H7 (cell line): ENCODE results near the gene SATB1. TPM values are rescaled to one million over a fixed set of nuclear protein-coding genes. Genes with fewer than 3 reads are reported as not detected.
"Not testable (repeated sequence)": the region's sequence is repeated elsewhere in the genome, so short reads cannot be mapped to it uniquely, and the experiment has no call there.

ENCODE experiments used
- DNase-seq: peaks from one replicate; pipeline ENCODE4 v3.0.0; 2012
- H3K27me3 ChIP-seq: 2 replicates; pipeline ENCODE4 v1.6.0; 2011; ENCODE audit warnings: mild to moderate bottlenecking, low read length; ENCODE audit not compliant: control insufficient read depth, insufficient read depth
- H3K36me3 ChIP-seq: replicated peaks from 2 replicates; pipeline ENCODE4 v1.5.1; 2011; ENCODE audit warnings: low read length; ENCODE audit not compliant: control insufficient read depth, insufficient read depth
- H3K4me3 ChIP-seq: 2 replicates; pipeline ENCODE4 v1.5.1; 2011; ENCODE audit warnings: low read depth, mild to moderate bottlenecking, control low read depth, low read length, moderate library complexity; ENCODE audit not compliant: insufficient read depth
- total RNA-seq: library from RNA; depleted of rRNA; stranded (reverse); fragments of >200 nt; shearing (Covaris generic); gene quantifications from 2 replicates; pipeline ENCODE4 v1.2.3, GENCODE V29; 2014

SATB1 gene
- total RNA-seq, 1 experiment from 2014 or later, result 7.5 TPM

DNA sequence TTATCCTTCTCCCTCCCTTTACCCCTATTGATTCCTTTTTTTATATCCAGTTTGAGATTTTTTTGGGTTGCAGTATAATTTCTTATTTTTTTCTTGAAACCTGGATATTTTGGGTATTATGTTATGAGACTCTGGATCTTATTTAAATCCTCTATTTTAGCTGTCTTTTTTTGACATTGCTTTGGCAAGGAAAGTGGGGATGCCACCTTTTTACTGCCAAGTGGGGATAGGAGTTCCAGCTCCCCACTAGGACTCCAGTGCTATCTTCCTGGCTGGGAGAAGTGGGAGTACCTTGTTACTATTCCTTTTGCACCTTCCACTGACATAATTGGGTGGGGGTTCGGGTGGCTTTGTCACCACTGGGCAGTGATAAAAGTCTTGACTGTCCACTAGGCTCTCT is 87.9 kb downstream of the SATB1 start:
- Histone ChIP-seq H3K36me3 (no peaks in the 10 kb centered on the region), H3K27me3 (no peaks in the 10 kb centered on the region), H3K4me3 (no peak overlapping the region)
- no peak for DNase-seq

DNA sequence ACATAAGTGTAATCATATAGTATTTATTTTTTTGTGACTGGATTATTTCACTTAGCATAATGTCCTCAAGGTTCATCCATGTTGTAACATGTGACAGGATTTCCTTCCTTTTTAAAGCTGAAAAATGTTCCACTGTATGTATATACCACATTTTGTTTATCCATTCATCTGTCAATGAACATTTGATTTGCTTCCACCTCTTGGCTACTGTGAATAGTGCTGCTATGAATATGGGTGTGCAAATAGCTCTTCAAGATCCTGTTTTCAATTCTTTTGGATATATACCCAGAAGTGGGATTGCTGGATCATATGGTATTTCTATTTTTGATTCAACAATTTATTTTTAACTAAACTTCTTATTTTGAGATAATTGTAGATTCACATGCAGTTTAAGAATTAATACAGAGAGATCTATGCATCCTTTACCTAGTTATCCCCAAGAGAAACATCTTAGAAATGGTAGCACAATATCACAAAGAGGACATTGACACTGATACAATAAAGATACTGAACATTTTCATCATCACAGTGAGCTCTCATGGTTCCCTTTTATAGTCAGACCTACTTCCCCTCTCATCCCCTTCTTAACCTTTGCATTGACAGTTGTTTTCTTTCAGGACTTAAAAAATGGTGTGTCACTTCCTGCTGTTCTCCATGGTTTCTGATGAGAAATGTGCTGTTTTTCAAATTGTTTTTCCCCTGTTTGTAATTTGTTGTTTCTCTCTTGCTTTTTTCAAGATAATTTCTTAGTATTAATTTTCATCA is 90.1 kb downstream of the SATB1 start:
- no peak for DNase-seq
- Histone ChIP-seq H3K4me3 (no peak overlapping the region), H3K36me3 (no peaks in the 10 kb centered on the region), H3K27me3 (no peaks in the 10 kb centered on the region)

DNA sequence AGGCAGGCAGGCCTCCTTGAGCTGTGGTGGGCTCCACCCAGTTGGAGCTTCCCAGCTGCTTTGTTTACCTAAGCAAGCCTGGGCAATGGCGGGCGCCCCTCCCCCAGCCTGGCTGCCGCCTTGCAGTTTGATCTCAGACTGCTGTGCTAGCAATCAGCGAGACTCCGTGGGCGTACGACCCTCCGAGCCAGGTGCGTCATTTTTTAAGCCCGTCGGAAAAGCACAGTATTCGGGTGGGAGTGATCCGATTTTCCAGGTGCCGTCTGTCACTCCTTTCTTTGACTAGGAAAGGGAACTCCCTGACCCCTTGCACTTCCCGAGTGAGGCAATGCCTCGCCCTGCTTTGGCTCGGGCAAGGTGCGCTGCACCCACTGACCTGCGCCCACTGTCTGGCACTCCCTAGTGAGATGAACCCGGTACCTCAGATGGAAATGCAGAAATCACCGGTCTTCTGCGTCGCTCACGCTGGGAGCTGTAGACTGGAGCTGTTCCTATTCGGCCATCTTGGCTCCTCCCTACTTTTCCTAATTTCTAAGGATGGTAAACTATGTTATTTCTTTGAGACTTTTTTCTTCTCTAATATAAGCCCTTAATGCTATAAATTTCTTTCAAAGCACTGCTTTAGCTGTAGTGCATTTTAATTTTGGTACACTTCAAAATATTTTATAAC is 94.2 kb downstream of the SATB1 start:
- not testable (repeated sequence) for DNase-seq, H3K36me3 ChIP-seq, H3K27me3 ChIP-seq, H3K4me3 ChIP-seq

DNA sequence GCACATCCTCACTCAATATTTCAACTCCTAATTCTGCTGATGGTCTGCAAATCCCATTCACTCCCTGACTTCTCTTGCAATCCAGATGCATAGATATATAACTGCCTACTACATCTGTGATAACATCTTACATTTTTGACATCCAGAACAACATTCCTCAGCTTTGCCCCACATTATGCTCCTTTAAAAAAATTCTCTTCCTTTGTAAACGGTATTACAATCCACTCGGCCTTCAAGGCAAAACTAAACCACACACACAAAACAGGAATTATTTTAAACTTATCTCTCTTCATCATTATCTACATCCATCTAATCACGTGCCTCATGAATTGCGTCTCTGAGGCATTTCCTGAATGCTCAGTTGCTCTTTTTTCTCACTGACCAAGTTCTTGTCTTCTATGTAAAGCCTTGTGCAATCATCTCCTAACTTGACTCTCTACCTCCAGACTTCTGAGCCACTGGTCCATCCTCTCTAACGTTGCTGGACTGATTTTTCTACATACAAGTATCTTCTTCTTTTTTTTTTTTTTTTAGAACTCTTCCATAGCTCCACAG is 117.0 kb downstream of the SATB1 start:
- Histone ChIP-seq H3K27me3 (no peaks in the 10 kb centered on the region), H3K4me3 (no peak overlapping the region), H3K36me3 (no peaks in the 10 kb centered on the region)
- no peak for DNase-seq

DNA sequence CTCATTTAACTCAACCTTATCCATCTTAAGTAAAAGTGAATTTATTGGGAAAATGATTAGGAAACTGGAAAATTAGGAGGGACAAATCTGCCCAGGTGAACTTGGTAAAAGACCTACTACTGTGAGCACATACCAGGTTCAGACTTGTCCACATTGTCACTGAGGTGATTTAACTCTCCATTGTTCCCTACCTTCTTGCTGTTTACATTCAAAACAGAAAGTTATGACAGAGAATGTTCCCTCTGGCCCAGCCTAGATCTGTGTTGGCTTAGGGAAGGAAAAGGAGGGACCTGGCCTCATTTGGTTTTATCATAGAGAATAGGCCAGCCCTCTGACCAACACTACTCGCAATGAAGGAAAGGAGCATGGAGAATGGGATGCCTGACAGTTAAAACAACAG is 117.6 kb downstream of the SATB1 start:
- DNase-seq, result no peak
- no peaks in the 10 kb centered on the region for H3K27me3 ChIP-seq
- H3K36me3 ChIP-seq, result no peaks in the 10 kb centered on the region
- no peak overlapping the region for H3K4me3 ChIP-seq

DNA sequence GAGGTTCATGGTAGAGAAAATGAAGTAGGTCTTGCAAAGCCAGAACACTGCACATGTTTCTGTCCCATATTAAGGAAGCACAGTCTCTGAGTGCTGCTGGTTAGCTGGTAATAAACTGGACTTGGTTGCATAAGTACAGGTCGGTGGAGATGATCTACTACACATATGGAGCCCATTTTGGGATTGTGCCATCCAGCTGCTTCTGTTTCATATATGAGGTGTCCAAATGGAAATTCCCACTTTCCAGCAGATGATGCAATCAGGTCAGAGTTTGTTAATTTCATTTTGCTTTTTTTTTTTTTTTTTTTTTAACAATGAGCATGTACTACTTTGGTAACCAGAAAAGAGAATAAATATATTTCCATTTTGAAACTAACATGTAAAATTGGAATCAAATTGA is 122.6 kb downstream of the SATB1 start:
- no peak for DNase-seq
- H3K36me3 ChIP-seq, result no peaks in the 10 kb centered on the region
- H3K4me3 ChIP-seq, result no peak overlapping the region
- H3K27me3 ChIP-seq, result no peaks in the 10 kb centered on the region

DNA sequence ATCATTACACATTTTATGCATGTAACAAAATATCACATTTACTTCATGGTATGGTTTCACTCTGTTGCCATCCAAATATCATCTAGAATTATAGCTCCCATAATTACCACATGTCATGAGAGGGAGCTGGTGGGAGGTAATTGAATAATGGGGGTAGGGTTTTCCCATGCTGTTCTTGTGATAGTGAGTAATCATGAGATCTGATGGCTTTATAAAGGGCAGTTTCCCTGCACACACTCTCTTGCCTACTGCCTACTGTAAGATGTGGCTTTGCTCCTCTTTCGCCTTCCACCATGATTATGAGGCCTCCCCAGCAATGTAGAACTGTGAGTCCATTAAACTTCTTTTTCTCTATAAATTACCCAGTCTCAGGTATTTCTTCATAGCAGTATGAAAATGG is 123.4 kb downstream of the SATB1 start:
- no peaks in the 10 kb centered on the region for H3K27me3 ChIP-seq
- no peak overlapping the region for H3K4me3 ChIP-seq
- DNase-seq, result no peak
- H3K36me3 ChIP-seq, result no peaks in the 10 kb centered on the region

DNA sequence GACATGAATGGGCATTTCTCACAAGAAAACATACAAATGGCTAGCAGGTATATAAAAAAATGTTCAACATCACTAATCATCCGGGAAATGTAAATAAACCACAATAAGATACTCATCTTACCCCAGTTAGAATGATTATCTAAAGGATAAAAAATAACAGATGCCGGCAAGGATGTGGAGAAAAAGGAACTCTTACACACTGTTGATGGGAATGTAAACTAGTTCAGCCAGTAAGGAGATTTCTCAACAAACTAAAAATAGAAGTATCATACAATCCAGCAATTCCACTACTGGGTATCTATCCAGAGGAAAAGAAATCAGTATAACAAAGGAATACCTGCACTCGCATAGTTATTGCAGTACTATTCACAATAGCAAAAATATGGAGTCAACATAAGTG is 124.2 kb downstream of the SATB1 start:
- DNase-seq, result no peak
- no peaks in the 10 kb centered on the region for H3K36me3 ChIP-seq
- no peaks in the 10 kb centered on the region for H3K27me3 ChIP-seq
- no peak overlapping the region for H3K4me3 ChIP-seq

DNA sequence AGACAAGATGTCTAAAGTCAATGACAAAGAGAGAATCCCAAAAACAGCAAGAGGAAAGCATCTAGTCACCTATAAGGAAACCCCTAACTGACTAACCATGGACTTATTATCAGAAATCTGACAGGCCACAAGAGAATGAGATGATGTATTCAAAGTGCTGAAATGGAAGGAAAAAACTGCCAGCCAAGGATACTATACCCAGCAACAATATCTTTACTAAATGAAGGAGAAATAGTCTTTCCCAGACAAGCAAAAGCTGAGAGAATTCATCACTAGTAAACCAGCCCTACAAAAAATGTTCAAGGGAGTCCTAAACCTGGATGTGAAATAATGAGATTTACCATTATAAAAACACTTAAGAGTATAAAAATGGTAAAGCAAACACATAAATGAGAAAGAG is 128.0 kb downstream of the SATB1 start:
- Histone ChIP-seq H3K4me3 (no peak overlapping the region), H3K27me3 (no peaks in the 10 kb centered on the region)

More for the DNA sequence above, 128.0 kb downstream of the SATB1 start:
- no peaks in the 10 kb centered on the region for H3K36me3 ChIP-seq
- no peak for DNase-seq
